GM21717 (cell line): ENCODE measurements around the gene CHORDC1.
"Not testable (repeated sequence)": the region's sequence is repeated elsewhere in the genome, so short reads cannot be mapped to it uniquely, and the experiment has no call there.

Experiments
- ATAC-seq: cut with Tn5 transposase; IDR thresholded peaks from one replicate; pipeline ENCODE4 v1.9.1; 2021; ENCODE audit warnings: mild to moderate bottlenecking, moderate library complexity; ENCODE audit not compliant: unreplicated experiment

The CHORDC1 gene

GRCh38 chr11:90218606-90219005 lies 4.2 kb downstream of the CHORDC1 start:
- no peak for ATAC-seq

GRCh38 chr11:90216611-90217010 lies 6.2 kb downstream of the CHORDC1 start:
- no peak for ATAC-seq

GRCh38 chr11:90213322-90213721 lies 9.5 kb downstream of the CHORDC1 start:
- no peak for ATAC-seq

GRCh38 chr11:90208857-90209256 lies 14.0 kb downstream of the CHORDC1 start:
- ATAC-seq = no peak

GRCh38 chr11:90207992-90208391 lies 14.9 kb downstream of the CHORDC1 start:
- ATAC-seq = not testable (repeated sequence)

GRCh38 chr11:90204832-90205646 lies 17.8 kb downstream of the CHORDC1 start:
- ATAC-seq = peak; percentile 70

- ATAC-seq = no peak
Measured at GRCh38 chr11:90204407-90204806, 18.4 kb downstream of the CHORDC1 start.

- no peak for ATAC-seq
Measured at GRCh38 chr11:90202342-90202741, 20.5 kb downstream of the CHORDC1 start.

GRCh38 chr11:90197377-90197776 lies 25.5 kb downstream of the CHORDC1 start:
- no peak for ATAC-seq

- ATAC-seq = no peak
Measured at GRCh38 chr11:90192869-90193582, 29.8 kb downstream of the CHORDC1 start.

GRCh38 chr11:90189011-90189410 lies 33.8 kb downstream of the CHORDC1 start:
- ATAC-seq = no peak

- no peak for ATAC-seq
Measured at GRCh38 chr11:90187839-90188238, 35.0 kb downstream of the CHORDC1 start.

GRCh38 chr11:90179923-90180322 lies 42.9 kb downstream of the CHORDC1 start:
- ATAC-seq = no peak

GRCh38 chr11:90178751-90179150 lies 44.1 kb downstream of the CHORDC1 start:
- no peak for ATAC-seq

- ATAC-seq = no peak
Measured at GRCh38 chr11:90176069-90176468, 46.8 kb downstream of the CHORDC1 start.

GRCh38 chr11:90171359-90171758 lies 51.5 kb downstream of the CHORDC1 start:
- ATAC-seq = no peak

- ATAC-seq = no peak
Measured at GRCh38 chr11:90168571-90168970, 54.3 kb downstream of the CHORDC1 start.

- not testable (repeated sequence) for ATAC-seq
Measured at GRCh38 chr11:90167704-90168103, 55.1 kb downstream of the CHORDC1 start.

- ATAC-seq = not testable (repeated sequence)
Measured at GRCh38 chr11:90166982-90167573, 55.8 kb downstream of the CHORDC1 start.
